GM12892 (cell line): Measurements from ENCODE around the gene STAC.

ENCODE experiments used
- POLR2A ChIP-seq: IDR thresholded peaks from 2 replicates; pipeline ENCODE4 v1.6.1; 2011; ENCODE audit warnings: low read depth, low read length, control low read depth
- POLR2AphosphoS5 ChIP-seq: IDR thresholded peaks from 2 replicates; pipeline ENCODE4 v1.6.1; 2011; ENCODE audit warnings: low read depth, low read length, control low read depth
- TAF1 ChIP-seq: IDR thresholded peaks from 2 replicates; pipeline ENCODE4 v1.6.1; 2011; ENCODE audit warnings: low read depth, mild to moderate bottlenecking, control low read depth, low read length, borderline replicate concordance

DNA sequence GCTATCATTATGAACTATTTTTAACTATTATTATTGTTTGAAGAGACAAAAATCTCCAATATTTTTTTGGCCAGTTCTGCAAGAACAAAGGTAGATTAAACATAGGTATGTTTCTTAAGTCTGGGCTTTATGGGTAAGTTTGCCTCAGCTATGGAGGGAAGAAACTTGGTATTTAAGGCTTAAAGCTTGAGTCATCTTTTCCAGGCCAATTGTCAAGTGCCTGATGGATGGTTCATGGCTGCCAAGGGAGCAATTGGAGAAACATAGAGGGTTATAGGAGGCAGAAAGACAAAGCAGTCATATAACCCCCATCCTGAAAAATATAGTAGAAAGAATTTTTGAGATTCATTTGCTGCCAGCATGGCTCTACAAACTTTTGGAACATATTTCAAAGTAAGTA is 7.2 kb upstream of the STAC start:
- TF ChIP-seq TAF1 (no peak), POLR2AphosphoS5 (no peak), POLR2A (no peak)
